ENCODE measurements around the gene KCNMA1.
"Not testable (repeated sequence)": the region's sequence is repeated elsewhere in the genome, so short reads cannot be mapped to it uniquely, and the experiment has no call there.

The KCNMA1 gene

GRCh38 chr10:77392851-77393250, 244.8 kb downstream of the KCNMA1 start:
- DNase-seq (ENCODE audit: low spot score), result no peak

- DNase-seq (ENCODE audit: low spot score), result no peak
Observed at GRCh38 chr10:77392236-77392721, 245.3 kb downstream of the KCNMA1 start.

- DNase-seq (ENCODE audit: low spot score), result no peak
Observed at GRCh38 chr10:77391605-77392235, 245.9 kb downstream of the KCNMA1 start.

- DNase-seq (ENCODE audit: low spot score), result no peak
Observed at GRCh38 chr10:77390481-77390891, 247.1 kb downstream of the KCNMA1 start.

GRCh38 chr10:77388571-77389100, 249.0 kb downstream of the KCNMA1 start:
- no peak for DNase-seq (ENCODE audit: low spot score)

GRCh38 chr10:77387701-77388100, 249.9 kb downstream of the KCNMA1 start:
- not testable (repeated sequence) for DNase-seq (ENCODE audit: low spot score)

- no peak for DNase-seq (ENCODE audit: low spot score)
Observed at GRCh38 chr10:77387247-77387646, 250.4 kb downstream of the KCNMA1 start.

- no peak for DNase-seq (ENCODE audit: low spot score)
Observed at GRCh38 chr10:77386838-77387237, 250.8 kb downstream of the KCNMA1 start.

- DNase-seq (ENCODE audit: low spot score), result no peak
Observed at GRCh38 chr10:77386365-77386764, 251.2 kb downstream of the KCNMA1 start.

GRCh38 chr10:77385315-77385714, 252.3 kb downstream of the KCNMA1 start:
- no peak for DNase-seq (ENCODE audit: low spot score)

GRCh38 chr10:77383861-77384553, 253.6 kb downstream of the KCNMA1 start:
- DNase-seq (ENCODE audit: low spot score), result no peak

GRCh38 chr10:77381750-77382149, 255.9 kb downstream of the KCNMA1 start:
- DNase-seq (ENCODE audit: low spot score), result no peak

- DNase-seq (ENCODE audit: low spot score), result no peak
Observed at GRCh38 chr10:77380723-77381122, 256.9 kb downstream of the KCNMA1 start.

- DNase-seq (ENCODE audit: low spot score), result no peak
Observed at GRCh38 chr10:77380191-77380590, 257.4 kb downstream of the KCNMA1 start.

GRCh38 chr10:77378366-77379349, 258.9 kb downstream of the KCNMA1 start:
- no peak for DNase-seq (ENCODE audit: low spot score)

- DNase-seq (ENCODE audit: low spot score), result no peak
Observed at GRCh38 chr10:77377678-77378352, 259.8 kb downstream of the KCNMA1 start.

GRCh38 chr10:77377034-77377433, 260.6 kb downstream of the KCNMA1 start:
- DNase-seq (ENCODE audit: low spot score), result no peak

- no peak for DNase-seq (ENCODE audit: low spot score)
Observed at GRCh38 chr10:77374189-77374656, 263.4 kb downstream of the KCNMA1 start.

GRCh38 chr10:77371848-77372799, 265.5 kb downstream of the KCNMA1 start:
- no peak for DNase-seq (ENCODE audit: low spot score)

GRCh38 chr10:77371421-77371820, 266.2 kb downstream of the KCNMA1 start:
- no peak for DNase-seq (ENCODE audit: low spot score)

Measured in CD4-positive, alpha-beta T cell treated with Interleukin-2 at 100 ng/mL for 4 hours (primary cell).